Measurements from ENCODE around the gene DPH7. TPM values are rescaled to one million over a fixed set of nuclear protein-coding genes. Genes with fewer than 3 reads are reported as not detected.
A peak's percentile ranks its signal among the peaks of the same experiment; 100 is the strongest.
"Not testable (repeated sequence)": the region's sequence is repeated elsewhere in the genome, so short reads cannot be mapped to it uniquely, and the experiment has no call there.

The DPH7 gene
- total RNA-seq, 6 experiments from 2014 or later: 9.2 to 17.8 (median 11.8) TPM

DNA sequence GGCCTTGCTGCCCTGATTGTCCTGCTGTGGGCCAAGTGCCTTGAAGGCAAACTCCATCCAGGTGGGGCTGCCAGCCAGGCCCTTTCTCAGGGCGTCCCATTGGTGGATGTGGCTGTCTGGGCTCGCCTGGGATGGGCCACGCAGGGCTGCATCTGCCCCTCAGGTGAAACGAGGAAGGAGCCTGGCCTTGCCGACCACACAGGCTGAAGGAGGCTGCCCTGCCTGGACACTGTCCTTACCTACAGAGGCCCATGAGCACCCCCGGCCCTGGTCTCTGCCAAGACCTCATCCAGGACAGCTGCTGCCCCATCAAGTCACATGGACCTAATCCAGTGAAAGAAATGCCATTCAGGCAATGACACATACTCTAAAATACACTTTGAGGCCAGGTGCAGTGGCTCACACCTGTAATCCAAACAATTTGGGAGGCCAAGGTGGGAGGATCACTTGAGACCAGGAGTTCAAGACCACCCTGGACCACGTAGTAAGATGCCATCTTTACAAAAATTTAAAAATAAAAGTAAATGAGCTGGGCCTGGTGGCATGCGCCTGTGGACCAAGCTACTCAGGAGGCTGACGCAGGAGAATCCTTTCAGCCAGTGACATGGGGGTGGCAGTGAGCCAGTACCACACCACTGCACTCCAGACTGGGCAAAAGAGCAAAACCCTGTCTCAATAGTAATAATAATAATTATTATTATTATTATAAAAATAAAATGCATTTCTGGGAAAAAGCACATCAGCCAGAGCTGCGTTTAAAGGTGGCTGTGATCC is 62.4 kb downstream of the DPH7 start:
- no peak overlapping the region for H3K4me3 ChIP-seq
- no peak for TF ChIP-seq CTCF (IDR thresholded peaks at IDR 0.05)
- TF ChIP-seq POLR2A (IDR thresholded peaks at IDR 0.05): no peak
- intact Hi-C loops (cut with DNase I): no loop called here
- no peak for DNase-seq
- no peaks in the 10 kb centered on the region for H3K4me1 ChIP-seq
- H3K27me3 ChIP-seq: no peaks in the 10 kb centered on the region
- no peak overlapping the region for H3K27ac ChIP-seq
- no peaks in the 10 kb centered on the region for H3K9me3 ChIP-seq
- peaks cover 0 to under 1% (median 0%) of the 10 kb centered on the region in 4 donors for H3K36me3 ChIP-seq
- ATAC-seq: peak in 1 of 4 donors; percentile 6
- 95% methylated on average over 4 of the region's 10 CpGs for WGBS (ENCODE audit: insufficient coverage, low coverage, low lambda C conversion rate, missing lambda C conversion rate)

DNA sequence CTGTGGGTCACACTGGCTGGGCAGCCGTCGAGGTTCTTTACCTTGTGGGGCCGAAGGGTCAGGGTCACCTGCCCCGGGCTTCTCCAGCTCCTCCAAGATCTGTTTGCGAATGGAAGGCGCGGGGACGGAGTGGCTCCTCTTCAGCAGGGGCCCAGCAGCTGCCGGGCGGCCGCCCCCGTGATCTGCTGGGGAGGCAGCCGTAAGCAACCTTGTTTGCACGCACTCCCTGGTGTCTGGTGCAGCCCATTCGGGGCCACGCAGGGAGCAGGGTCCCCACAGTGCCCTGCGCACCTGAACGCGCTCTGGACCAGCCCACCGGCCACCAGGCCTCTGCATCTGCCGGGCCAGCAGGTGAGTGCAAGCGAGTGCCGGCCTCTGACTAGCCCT is 63.4 kb downstream of the DPH7 start:
- peak in 1 of 4 donors; percentile 45 for ATAC-seq

DNA sequence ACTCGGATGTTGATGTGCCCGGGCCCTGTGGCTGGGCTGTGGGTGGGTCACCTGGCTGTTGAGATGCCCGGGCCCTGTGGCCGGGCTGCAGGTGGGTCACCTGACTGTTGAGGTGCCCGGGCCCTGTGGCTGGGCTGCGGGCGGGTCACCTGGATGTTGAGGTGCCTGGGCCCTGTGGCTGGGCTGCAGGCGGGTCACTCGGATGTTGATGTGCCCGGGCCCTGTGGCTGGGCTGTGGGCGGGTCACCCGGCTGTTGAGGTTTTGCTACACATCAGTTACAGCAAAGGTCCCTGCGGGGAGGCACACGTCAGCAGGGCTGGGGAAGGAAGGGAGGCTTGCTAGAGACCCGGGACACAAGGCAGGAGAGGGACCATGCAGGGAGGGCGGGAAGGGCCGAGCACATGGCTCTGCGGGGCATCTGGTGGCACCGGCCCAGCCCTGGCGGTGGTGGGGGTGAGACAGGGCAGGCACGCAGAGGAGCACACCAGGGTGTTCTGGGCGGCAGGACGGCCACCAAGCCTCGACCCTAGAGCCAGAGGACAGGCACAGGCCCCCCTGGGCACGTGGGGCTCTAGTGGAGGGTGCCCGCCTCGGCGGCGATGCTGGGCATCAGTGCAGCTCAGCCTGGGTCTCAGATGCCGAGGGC is 63.9 kb downstream of the DPH7 start:
- DNase-seq: no peak
- peak in 1 of 4 donors; percentile 48 for ATAC-seq
- no peak overlapping the region for H3K27ac ChIP-seq

More for the DNA sequence above, 63.4 kb downstream of the DPH7 start:
- TF ChIP-seq CTCF (IDR thresholded peaks at IDR 0.05): no peak
- no peak for TF ChIP-seq POLR2A (IDR thresholded peaks at IDR 0.05)
- Histone ChIP-seq H3K4me3 (no peak overlapping the region), H3K27me3 (no peaks in the 10 kb centered on the region), H3K27ac (no peak overlapping the region), H3K4me1 (no peaks in the 10 kb centered on the region), H3K9me3 (no peaks in the 10 kb centered on the region), H3K36me3 (no peaks in the 10 kb centered on the region)
- WGBS (ENCODE audit: insufficient coverage, low coverage, low lambda C conversion rate, missing lambda C conversion rate): no CpG with 5 or more reads among the region's 23 CpGs
- DNase-seq: no peak
- intact Hi-C loops (cut with DNase I): no loop called here

DNA sequence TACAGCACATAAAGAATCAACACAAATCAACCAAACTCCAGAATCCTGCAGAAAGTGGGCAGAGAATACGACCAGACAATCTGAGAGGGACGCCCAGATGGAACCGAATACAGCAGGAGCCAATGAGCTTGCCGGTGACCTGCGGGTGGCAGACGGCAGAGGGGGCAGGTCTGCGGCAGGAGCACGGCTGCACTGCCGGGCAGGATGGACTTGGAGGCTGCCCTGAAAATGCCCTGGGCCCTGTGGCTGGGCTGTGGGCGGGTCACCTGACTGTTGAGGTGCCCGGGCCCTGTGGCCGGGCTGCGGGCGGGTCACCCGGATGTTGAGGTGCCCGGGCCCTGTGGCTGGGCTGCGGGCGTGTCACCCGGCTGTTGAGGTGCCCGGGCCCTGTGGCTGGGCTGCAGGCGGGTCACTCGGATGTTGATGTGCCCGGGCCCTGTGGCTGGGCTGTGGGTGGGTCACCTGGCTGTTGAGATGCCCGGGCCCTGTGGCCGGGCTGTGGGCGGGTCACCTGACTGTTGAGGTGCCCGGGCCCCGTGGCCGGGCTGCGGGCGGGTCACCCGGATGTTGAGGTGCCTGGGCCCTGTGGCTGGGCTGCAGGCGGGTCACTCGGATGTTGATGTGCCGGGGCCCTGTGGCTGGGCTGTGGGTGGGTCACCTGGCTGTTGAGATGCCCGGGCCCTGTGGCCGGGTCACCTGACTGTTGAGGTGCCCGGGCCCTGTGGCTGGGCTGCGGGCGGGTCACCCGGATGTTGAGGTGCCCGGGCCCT is 64.7 kb downstream of the DPH7 start:
- H3K27ac ChIP-seq; ATAC-seq; H3K27me3 ChIP-seq; H3K36me3 ChIP-seq; H3K4me3 ChIP-seq; H3K4me1 ChIP-seq; H3K9me3 ChIP-seq; intact Hi-C loops (cut with DNase I); DNase-seq: not testable (repeated sequence)
- WGBS (ENCODE audit: insufficient coverage, low coverage, low lambda C conversion rate, missing lambda C conversion rate): 76% methylated on average over 4 of the region's 42 CpGs

More for the DNA sequence above, 63.9 kb downstream of the DPH7 start:
- Histone ChIP-seq H3K4me1 (no peaks in the 10 kb centered on the region), H3K9me3 (no peaks in the 10 kb centered on the region), H3K27me3 (no peaks in the 10 kb centered on the region), H3K36me3 (no peaks in the 10 kb centered on the region), H3K4me3 (no peak overlapping the region)
- no CpG with 5 or more reads among the region's 30 CpGs for WGBS (ENCODE audit: insufficient coverage, low coverage, low lambda C conversion rate, missing lambda C conversion rate)
- intact Hi-C loops (cut with DNase I): no loop called here
- TF ChIP-seq POLR2A (IDR thresholded peaks at IDR 0.05) (no peak), CTCF (IDR thresholded peaks at IDR 0.05) (no peak)

- intact Hi-C loops (cut with DNase I); ATAC-seq; H3K4me1 ChIP-seq; DNase-seq; H3K9me3 ChIP-seq; H3K27me3 ChIP-seq; H3K36me3 ChIP-seq; H3K27ac ChIP-seq; H3K4me3 ChIP-seq: not testable (repeated sequence)
- WGBS (ENCODE audit: insufficient coverage, low coverage, low lambda C conversion rate, missing lambda C conversion rate): 96% methylated on average over 5 of the region's 5 CpGs
Measured at GRCh38 chr9:137513136-137513535, 65.6 kb downstream of the DPH7 start.
